HFFc6 (cell line): ENCODE measurements around the gene OR2L3. TPM values are rescaled to one million over a fixed set of nuclear protein-coding genes. Genes with fewer than 3 reads are reported as not detected.

Source experiments
- DNase-seq: peaks from one replicate; pipeline ENCODE4 v3.0.0-alpha.2; 2018
- H3K27ac Mint-ChIP-seq: 2 replicates; pipeline ENCODE4 v1.8.0; 2020; ENCODE audit warnings: mild to moderate bottlenecking, mixed read lengths
- H3K27me3 Mint-ChIP-seq: 2 replicates; pipeline ENCODE4 v1.8.0; 2021; ENCODE audit warnings: mild to moderate bottlenecking, moderate library complexity, mixed read lengths; ENCODE audit not compliant: insufficient read depth
- H3K36me3 Mint-ChIP-seq: 2 replicates; pipeline ENCODE4 v1.8.0; 2021; ENCODE audit warnings: low read depth, mixed read lengths
- H3K4me1 Mint-ChIP-seq: 2 replicates; pipeline ENCODE4 v1.8.0; 2020; ENCODE audit warnings: low read depth, mixed read lengths
- H3K4me3 Mint-ChIP-seq: 2 replicates; pipeline ENCODE4 v1.8.0; 2020; ENCODE audit warnings: mild to moderate bottlenecking, moderate library complexity, mixed read lengths
- H3K9me3 Mint-ChIP-seq: 2 replicates; pipeline ENCODE4 v1.8.0; 2020; ENCODE audit warnings: mild to moderate bottlenecking, mixed read lengths
- long read RNA-seq: library from polyadenylated mRNA; unstranded; transcript quantifications from one replicate; pipeline ENCODE4 v2.0.0, GENCODE V29; 2019
- total RNA-seq, 6 experiments: library from RNA; stranded (reverse); fragmentation: NEBNext Ultra II Directional; extraction: Animal tissue kit (Norgen Biotek cat#: 25700); gene quantifications; 2 replicates in 1 of 6; 3 replicates in 5 of 6; pipeline ENCODE4 v1.2.3, GENCODE V29; 2021
- TF ChIP-seq, protein P1 (sequence below): fragments of 200-600 bp; sonication (generic); IDR thresholded peaks from 2 replicates; pipeline ENCODE4 v1.5.0; 2021; ENCODE audit warnings: antibody characterized with exemption, mild to moderate bottlenecking

Gene OR2L3, protein sequence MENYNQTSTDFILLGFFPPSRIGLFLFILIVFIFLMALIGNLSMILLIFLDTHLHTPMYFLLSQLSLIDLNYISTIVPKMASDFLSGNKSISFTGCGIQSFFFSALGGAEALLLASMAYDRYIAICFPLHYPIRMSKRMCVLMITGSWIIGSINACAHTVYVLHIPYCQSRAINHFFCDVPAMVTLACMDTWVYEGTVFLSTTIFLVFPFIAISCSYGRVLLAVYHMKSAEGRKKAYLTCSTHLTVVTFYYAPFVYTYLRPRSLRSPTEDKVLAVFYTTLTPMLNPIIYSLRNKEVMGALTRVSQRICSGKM
- total RNA-seq: not detected
- long read RNA-seq: 0 reads

DNA sequence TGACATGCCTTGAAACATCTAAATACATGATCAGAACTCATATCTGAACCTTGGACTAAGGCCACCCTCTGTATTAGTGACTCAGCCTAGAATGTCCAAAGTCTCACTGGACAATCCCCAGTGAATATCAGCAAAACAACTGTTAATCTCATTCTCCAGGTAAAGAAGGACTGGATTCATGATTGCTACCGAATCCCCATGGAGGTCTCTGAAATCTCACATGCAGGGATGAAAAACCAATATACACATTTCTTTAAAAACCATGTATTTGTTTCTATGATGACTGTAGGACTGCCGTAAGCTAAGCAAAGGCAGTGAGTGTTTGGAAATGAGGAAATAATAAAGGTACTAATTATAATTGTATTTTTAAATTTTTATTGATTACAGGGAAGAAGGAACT is at the start of gene OR2L3:
Gene OR2L3, plus strand, starts transcription at position 301 of the 400 bp plus-strand sequence. CDS start 13,846 bp downstream, outside the sequence.
- no peak within 1 kb of the TSS for H3K4me3 Mint-ChIP-seq
- H3K9me3 Mint-ChIP-seq: peaks cover 30% of the 10 kb centered on the region
- TF ChIP-seq, protein P1, sequence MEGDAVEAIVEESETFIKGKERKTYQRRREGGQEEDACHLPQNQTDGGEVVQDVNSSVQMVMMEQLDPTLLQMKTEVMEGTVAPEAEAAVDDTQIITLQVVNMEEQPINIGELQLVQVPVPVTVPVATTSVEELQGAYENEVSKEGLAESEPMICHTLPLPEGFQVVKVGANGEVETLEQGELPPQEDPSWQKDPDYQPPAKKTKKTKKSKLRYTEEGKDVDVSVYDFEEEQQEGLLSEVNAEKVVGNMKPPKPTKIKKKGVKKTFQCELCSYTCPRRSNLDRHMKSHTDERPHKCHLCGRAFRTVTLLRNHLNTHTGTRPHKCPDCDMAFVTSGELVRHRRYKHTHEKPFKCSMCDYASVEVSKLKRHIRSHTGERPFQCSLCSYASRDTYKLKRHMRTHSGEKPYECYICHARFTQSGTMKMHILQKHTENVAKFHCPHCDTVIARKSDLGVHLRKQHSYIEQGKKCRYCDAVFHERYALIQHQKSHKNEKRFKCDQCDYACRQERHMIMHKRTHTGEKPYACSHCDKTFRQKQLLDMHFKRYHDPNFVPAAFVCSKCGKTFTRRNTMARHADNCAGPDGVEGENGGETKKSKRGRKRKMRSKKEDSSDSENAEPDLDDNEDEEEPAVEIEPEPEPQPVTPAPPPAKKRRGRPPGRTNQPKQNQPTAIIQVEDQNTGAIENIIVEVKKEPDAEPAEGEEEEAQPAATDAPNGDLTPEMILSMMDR: no peak
- DNase-seq: no peak
- H3K27ac Mint-ChIP-seq: no peak within 1 kb of the TSS
- no peaks in the 10 kb centered on the region for H3K4me1 Mint-ChIP-seq
- no peaks in the 10 kb centered on the region for H3K36me3 Mint-ChIP-seq
- H3K27me3 Mint-ChIP-seq: no peaks in the 10 kb centered on the region

DNA sequence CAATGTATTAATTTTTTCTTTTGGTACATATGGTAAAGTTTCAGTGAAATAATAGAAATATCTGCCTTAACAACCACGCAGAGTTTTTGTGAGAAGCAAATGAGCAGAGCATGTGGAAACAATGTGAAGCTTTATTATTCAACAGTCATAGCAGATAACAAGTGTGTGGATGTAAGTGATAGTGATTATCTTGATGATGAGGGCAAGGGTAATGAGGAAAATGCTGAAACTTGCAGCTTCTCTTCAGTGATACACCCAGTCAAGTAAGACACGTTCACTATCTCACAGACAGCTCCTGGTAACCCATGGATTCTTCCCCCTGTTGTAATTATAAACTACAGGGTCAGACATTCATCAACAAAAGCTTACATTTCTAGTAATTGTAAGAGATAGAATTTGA is 47.8 kb upstream of the OR2L3 start:
- no peak overlapping the region for H3K4me3 Mint-ChIP-seq
- peaks cover 29% of the 10 kb centered on the region for H3K9me3 Mint-ChIP-seq
- no peak for DNase-seq
- H3K27ac Mint-ChIP-seq: no peak overlapping the region
- H3K4me1 Mint-ChIP-seq: no peaks in the 10 kb centered on the region
- TF ChIP-seq, protein P1: no peak
- H3K27me3 Mint-ChIP-seq: no peaks in the 10 kb centered on the region; the same call in 1 of the 2 replicates
- no peaks in the 10 kb centered on the region for H3K36me3 Mint-ChIP-seq

DNA sequence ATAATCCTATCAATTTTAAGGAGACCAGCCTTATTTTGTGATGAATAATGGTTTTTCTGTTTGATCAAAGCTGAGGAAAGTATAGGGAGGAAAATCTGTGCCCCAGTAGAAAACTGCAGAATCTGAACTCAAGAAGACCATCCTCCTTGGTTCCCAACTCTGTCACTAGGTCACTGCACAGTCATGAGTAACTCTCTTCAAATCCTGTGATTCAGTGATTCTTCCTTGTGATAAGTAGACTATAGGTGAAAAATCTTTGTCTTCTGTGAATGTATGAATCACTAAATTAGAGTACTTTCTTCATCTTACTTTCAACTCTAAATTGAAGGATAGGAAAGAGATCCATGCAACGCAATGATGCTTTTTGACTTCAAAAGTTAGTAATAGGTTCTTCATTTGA is 46.5 kb upstream of the OR2L3 start:
- H3K4me1 Mint-ChIP-seq: no peaks in the 10 kb centered on the region
- peaks cover 29% of the 10 kb centered on the region for H3K9me3 Mint-ChIP-seq
- no peaks in the 10 kb centered on the region for H3K36me3 Mint-ChIP-seq
- H3K27ac Mint-ChIP-seq: no peak overlapping the region
- no peaks in the 10 kb centered on the region; the same call in 1 of the 2 replicates for H3K27me3 Mint-ChIP-seq
- no peak overlapping the region for H3K4me3 Mint-ChIP-seq
- TF ChIP-seq, protein P1: no peak
- no peak for DNase-seq

DNA sequence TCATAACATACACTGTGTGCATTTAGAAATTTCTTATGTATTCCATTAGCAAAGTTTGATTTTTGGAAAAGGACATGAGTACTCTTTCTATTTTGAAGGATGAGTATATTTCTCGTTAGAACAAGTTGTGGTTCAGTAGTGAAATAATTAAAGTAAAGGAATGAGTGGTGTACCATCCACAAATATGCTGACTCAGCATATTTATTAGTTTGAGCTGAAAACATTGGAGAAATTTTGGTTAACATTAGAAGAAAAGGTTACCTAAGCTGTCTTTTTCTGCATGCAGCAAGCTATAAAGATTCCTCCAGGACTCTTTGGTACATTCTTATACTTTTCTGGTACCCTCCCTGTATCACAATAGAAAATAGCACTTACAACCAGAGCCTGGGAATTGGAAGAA is 38.9 kb upstream of the OR2L3 start:
- H3K4me1 Mint-ChIP-seq: no peaks in the 10 kb centered on the region
- H3K36me3 Mint-ChIP-seq: peaks cover 12% of the 10 kb centered on the region; the same call in 1 of the 2 replicates
- peaks cover 56% of the 10 kb centered on the region for H3K9me3 Mint-ChIP-seq
- no peak overlapping the region for H3K27ac Mint-ChIP-seq
- DNase-seq: no peak
- H3K4me3 Mint-ChIP-seq: no peak overlapping the region
- no peaks in the 10 kb centered on the region for H3K27me3 Mint-ChIP-seq
- TF ChIP-seq, protein P1: no peak

DNA sequence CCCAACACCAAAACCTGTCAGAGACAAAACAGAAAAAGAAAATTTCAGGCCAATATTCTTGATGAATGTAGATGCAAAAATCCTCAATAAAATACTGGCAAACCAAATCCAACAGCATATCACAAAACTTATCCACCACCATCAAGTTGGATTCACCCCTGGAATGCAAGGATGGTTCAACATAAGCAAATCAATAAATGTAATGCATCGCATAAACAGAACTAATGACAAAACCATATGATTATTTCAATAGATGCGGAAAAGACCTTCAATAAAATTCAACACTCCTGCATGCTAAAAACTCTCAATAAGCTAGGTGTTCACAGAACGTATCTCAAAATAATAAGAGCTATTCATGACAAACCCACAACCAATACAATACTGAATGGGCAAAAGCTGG is 37.0 kb upstream of the OR2L3 start:
- TF ChIP-seq, protein P1: no peak
- no peak overlapping the region for H3K27ac Mint-ChIP-seq
- H3K27me3 Mint-ChIP-seq: no peaks in the 10 kb centered on the region
- no peaks in the 10 kb centered on the region for H3K4me1 Mint-ChIP-seq
- no peak for DNase-seq
- H3K36me3 Mint-ChIP-seq: peaks cover 12% of the 10 kb centered on the region; the same call in 1 of the 2 replicates
- H3K4me3 Mint-ChIP-seq: no peak overlapping the region
- H3K9me3 Mint-ChIP-seq: peaks cover 49% of the 10 kb centered on the region
